Activated T-cell treated with anti-CD3 and anti-CD28 coated beads, Interleukin-2, amount 50 U/mL, for 48 hours (primary cell): ENCODE results near the gene DIDO1.

Experiments
- DNase-seq, 2 experiments: peaks; one replicate each; pipeline ENCODE4 v3.0.0-alpha.2; 2020

Gene DIDO1

DNA sequence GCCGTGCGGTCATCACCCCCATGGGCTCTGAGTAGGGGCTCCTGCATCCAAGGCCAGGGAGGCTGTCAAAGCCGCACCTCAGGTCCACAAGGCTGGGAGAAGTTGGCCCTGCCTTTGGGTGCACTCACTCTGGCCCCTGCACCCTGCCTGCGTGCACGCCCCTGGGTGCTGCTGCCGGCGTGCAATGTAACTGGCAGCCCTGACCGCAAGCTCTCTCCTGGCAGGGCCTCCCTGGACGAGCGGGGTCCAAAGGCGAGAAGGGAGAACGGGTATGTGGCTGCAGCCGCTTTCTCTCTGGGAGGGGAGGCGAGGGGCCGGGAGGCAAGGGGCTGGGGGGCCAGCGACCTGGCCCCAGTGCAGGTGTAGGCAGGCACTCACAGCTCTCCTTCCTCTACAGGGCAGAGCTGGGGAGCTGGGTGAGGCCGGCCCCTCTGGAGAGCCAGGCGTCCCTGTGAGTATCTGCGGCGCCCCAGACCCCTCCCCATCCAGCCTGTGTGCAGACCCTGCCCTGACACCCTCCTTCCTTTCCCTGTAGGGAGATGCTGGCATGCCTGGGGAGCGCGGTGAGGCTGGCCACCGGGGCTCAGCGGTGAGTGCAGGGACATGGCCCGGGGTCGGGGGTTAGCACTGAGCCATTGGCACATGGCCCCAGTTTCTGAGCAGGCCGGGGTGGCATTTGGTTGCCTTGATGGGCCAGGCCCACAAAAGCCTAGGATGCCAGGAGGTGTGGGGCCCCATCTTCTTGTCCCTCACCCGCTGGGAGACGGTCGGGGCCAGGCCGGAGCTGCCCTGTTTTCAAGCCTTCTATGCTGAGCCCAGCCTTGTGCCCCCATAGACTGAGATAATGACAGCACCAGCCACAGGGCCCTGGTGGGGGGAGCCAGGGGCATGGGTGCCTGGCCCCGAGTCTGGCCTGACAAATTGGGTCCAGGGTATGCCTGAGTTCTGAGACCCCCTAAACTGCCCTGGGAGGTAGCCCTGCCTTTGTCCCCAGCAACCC, 96.8 kb downstream of the DIDO1 start:
- no peak for DNase-seq

DNA sequence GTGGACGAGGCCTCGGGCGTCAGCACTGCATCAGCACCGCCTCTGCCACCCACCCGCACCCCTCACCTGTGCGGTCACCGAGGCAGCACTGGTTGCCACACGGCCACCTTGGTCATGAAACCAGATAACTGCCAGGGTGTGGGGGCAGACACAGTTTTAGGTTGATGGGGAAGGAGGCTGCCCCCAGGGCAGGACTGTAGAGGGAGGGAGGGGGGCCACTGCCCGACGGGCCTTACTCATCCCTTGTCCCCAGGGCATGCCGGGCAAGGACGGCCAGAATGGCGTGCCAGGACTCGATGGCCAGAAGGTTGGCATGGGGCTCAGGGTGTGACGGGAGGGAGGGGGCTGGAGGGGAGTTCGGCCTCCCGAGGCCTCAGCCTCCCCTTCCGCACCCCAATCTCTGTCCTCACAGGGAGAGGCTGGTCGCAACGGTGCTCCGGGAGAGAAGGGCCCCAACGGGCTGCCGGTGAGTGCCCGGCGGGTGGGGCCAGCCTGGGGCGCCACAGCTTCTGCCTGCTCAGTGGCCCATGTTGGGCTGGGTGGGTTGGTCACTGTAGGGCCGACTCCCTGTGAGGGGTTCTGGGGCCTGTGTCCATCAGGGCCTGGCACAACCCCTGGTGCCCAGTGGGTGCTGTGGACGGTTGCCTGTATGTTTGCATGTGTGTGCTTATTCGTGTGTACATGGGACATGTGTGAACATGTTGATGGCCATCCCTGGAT, 97.6 kb downstream of the DIDO1 start:
- no peak for DNase-seq

DNA sequence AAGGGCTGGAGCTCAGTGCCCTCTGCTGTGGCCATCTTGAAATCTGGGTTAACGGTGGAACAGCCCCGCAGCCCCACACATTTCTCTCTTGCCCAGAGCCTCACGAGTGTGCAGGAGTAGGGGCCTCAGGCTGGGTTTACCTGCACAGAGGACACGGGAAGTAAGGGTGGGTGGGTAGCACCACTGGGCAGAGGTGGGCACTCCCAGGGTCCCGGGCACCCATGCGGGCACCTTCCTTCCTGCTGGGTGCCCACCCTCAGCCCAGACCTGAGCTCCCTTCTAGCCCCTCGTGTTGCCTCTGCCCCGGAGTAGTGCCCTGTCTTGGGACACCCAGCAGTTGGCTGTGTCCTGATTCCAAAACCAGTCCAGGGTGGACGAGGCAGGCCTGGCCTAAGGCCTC, 98.3 kb downstream of the DIDO1 start:
- DNase-seq, result no peak
